GM19324 (cell line): ENCODE results near the gene CHCHD6.

Source experiments
- ATAC-seq: cut with Tn5 transposase; IDR thresholded peaks from one replicate; pipeline ENCODE4 v1.9.1; 2021; ENCODE audit warnings: mild to moderate bottlenecking, moderate library complexity; ENCODE audit not compliant: unreplicated experiment, low FRiP score

The CHCHD6 gene

GRCh38 chr3:126985132-126985985 is 281.3 kb downstream of the CHCHD6 start:
- no peak for ATAC-seq

GRCh38 chr3:126986001-126986400 is 282.0 kb downstream of the CHCHD6 start:
- no peak for ATAC-seq

GRCh38 chr3:126987129-126987528 is 283.1 kb downstream of the CHCHD6 start:
- ATAC-seq: no peak

GRCh38 chr3:126987596-126987995 is 283.6 kb downstream of the CHCHD6 start:
- no peak for ATAC-seq

GRCh38 chr3:126988451-126989021 is 284.5 kb downstream of the CHCHD6 start:
- no peak for ATAC-seq

GRCh38 chr3:126989316-126990023 is 285.4 kb downstream of the CHCHD6 start:
- ATAC-seq: no peak

GRCh38 chr3:126990024-126990700 is 286.1 kb downstream of the CHCHD6 start:
- ATAC-seq: no peak

- ATAC-seq: no peak
Measured at GRCh38 chr3:126990890-126991289, 286.9 kb downstream of the CHCHD6 start.

- ATAC-seq: no peak
Measured at GRCh38 chr3:126991366-126992200, 287.5 kb downstream of the CHCHD6 start.

- no peak for ATAC-seq
Measured at GRCh38 chr3:126992216-126992615, 288.2 kb downstream of the CHCHD6 start.

GRCh38 chr3:126992776-126993175 is 288.7 kb downstream of the CHCHD6 start:
- ATAC-seq: no peak

- no peak for ATAC-seq
Measured at GRCh38 chr3:126993436-126993835, 289.4 kb downstream of the CHCHD6 start.

GRCh38 chr3:126994661-126995245 is 290.7 kb downstream of the CHCHD6 start:
- no peak for ATAC-seq

- ATAC-seq: no peak
Measured at GRCh38 chr3:126995254-126995780, 291.3 kb downstream of the CHCHD6 start.

- no peak for ATAC-seq
Measured at GRCh38 chr3:126995926-126996512, 292.0 kb downstream of the CHCHD6 start.

GRCh38 chr3:126996905-126997304 is 292.9 kb downstream of the CHCHD6 start:
- no peak for ATAC-seq

- ATAC-seq: no peak
Measured at GRCh38 chr3:126997455-126998038, 293.5 kb downstream of the CHCHD6 start.

GRCh38 chr3:126998320-126998719 is 294.3 kb downstream of the CHCHD6 start:
- no peak for ATAC-seq

- no peak for ATAC-seq
Measured at GRCh38 chr3:126998728-126999127, 294.7 kb downstream of the CHCHD6 start.
